Spleen (tissue), 7 donors: ENCODE results near the gene TIMM10.

Experiments used
- CTCF ChIP-seq, 11 experiments: fragments of 200-600 bp in 7 of 11; fragments of 450-650 bp in 4 of 11; sonication (generic) in 4 of 11; IDR thresholded peaks in 8 of 11; conservative IDR thresholded peaks in 3 of 11; 1 replicate in 7 of 11; 2 replicates in 4 of 11; pipeline versions ENCODE4 v1.4.0 to v1.8.0; 2016 to 2021; ENCODE audit warnings: antibody characterized with exemption in 11 of 11, inconsistent platforms in 4 of 11, mild to moderate bottlenecking in 1 of 11
- POLR2A ChIP-seq, 3 donors: fragments of 450-650 bp; IDR thresholded peaks; one replicate each; pipeline ENCODE4 v1.5.1; 2017; ENCODE audit warnings: antibody characterized with exemption in 3 of 3, mild to moderate bottlenecking in 1 of 3
- donor health status: DM: no; HTN: no; CAD: no; lungs with moderate emphysema.
- donor health status: DM: no; HTN: no; CAD: no.
- donor health status: DM: no; HTN: no; CAD: no.

- TF ChIP-seq POLR2A (IDR thresholded peaks at IDR 0.05) (no peak), CTCF (IDR thresholded peaks at IDR 0.05 in 8 of 11, conservative IDR thresholded peaks at IDR 0.05 in 3 of 11) (no peak)
Observed at GRCh38 chr11:57542582-57542981, 12.0 kb upstream of the TIMM10 start.
